Activated naive CD8-positive, alpha-beta T cell treated with anti-CD3 and anti-CD28 coated beads for 36 hours (primary cell): ENCODE data around the gene HSF2BP. TPM values are rescaled to one million over a fixed set of nuclear protein-coding genes. Genes with fewer than 3 reads are reported as not detected.
"Not testable (repeated sequence)": the region's sequence is repeated elsewhere in the genome, so short reads cannot be mapped to it uniquely, and the experiment has no call there.

Experiments used
- DNase-seq: peaks from one replicate; pipeline ENCODE4 v3.0.0; 2021
- H3K27ac Mint-ChIP-seq: one replicate; pipeline ENCODE4 v1.8.0; 2022; ENCODE audit warnings: mild to moderate bottlenecking, moderate library complexity, mixed read lengths
- H3K27me3 Mint-ChIP-seq: one replicate; pipeline ENCODE4 v1.8.0; 2022; ENCODE audit warnings: mild to moderate bottlenecking, mixed read lengths
- H3K36me3 Mint-ChIP-seq: one replicate; pipeline ENCODE4 v1.8.0; 2021; ENCODE audit warnings: mild to moderate bottlenecking, mixed read lengths
- H3K4me1 Mint-ChIP-seq: one replicate; pipeline ENCODE4 v1.8.0; 2021; ENCODE audit warnings: mixed read lengths
- H3K4me3 Mint-ChIP-seq: one replicate; pipeline ENCODE4 v1.8.0; 2022; ENCODE audit warnings: mild to moderate bottlenecking, moderate library complexity, mixed read lengths
- H3K9me3 Mint-ChIP-seq: one replicate; pipeline ENCODE4 v1.8.0; 2022; ENCODE audit warnings: mixed read lengths
- total RNA-seq, 2 experiments: library from RNA; stranded (reverse); gene quantifications; one replicate each; pipeline ENCODE4 v1.2.3, GENCODE V29; 2021

HSF2BP gene
- total RNA-seq, 2 experiments from 2014 or later, result 0.68 to 1.2 TPM

- DNase-seq, result no peak
- peaks cover 2% of the 10 kb centered on the region for H3K4me1 Mint-ChIP-seq
- H3K27me3 Mint-ChIP-seq, result no peaks in the 10 kb centered on the region
- peaks cover 10% of the 10 kb centered on the region for H3K36me3 Mint-ChIP-seq
- H3K9me3 Mint-ChIP-seq, result peaks cover 10% of the 10 kb centered on the region
- no peak overlapping the region for H3K4me3 Mint-ChIP-seq
- H3K27ac Mint-ChIP-seq, result no peak overlapping the region
These were observed 36.5 kb downstream of the HSF2BP start for GRCh38 chr21:43622796-43623195.

GRCh38 chr21:43619856-43620255 lies 39.4 kb downstream of the HSF2BP start:
- peaks cover 10% of the 10 kb centered on the region for H3K36me3 Mint-ChIP-seq
- H3K9me3 Mint-ChIP-seq, result peaks cover 10% of the 10 kb centered on the region
- no peaks in the 10 kb centered on the region for H3K27me3 Mint-ChIP-seq
- H3K27ac Mint-ChIP-seq, result no peak overlapping the region
- H3K4me1 Mint-ChIP-seq, result peaks cover 2% of the 10 kb centered on the region
- DNase-seq, result no peak
- no peak overlapping the region for H3K4me3 Mint-ChIP-seq

- Mint-ChIP-seq H3K27ac (no peak overlapping the region), H3K36me3 (peaks cover 10% of the 10 kb centered on the region), H3K4me3 (no peak overlapping the region), H3K9me3 (peaks cover 10% of the 10 kb centered on the region), H3K27me3 (no peaks in the 10 kb centered on the region), H3K4me1 (peaks cover 2% of the 10 kb centered on the region)
- no peak for DNase-seq
These were observed 39.9 kb downstream of the HSF2BP start for GRCh38 chr21:43619344-43619743.

- H3K4me3 Mint-ChIP-seq, result no peak overlapping the region
- peaks cover 10% of the 10 kb centered on the region for H3K9me3 Mint-ChIP-seq
- no peak overlapping the region for H3K27ac Mint-ChIP-seq
- peaks cover 10% of the 10 kb centered on the region for H3K36me3 Mint-ChIP-seq
- no peaks in the 10 kb centered on the region for H3K27me3 Mint-ChIP-seq
- DNase-seq, result no peak
- H3K4me1 Mint-ChIP-seq, result peaks cover 2% of the 10 kb centered on the region
These were observed 40.3 kb downstream of the HSF2BP start for GRCh38 chr21:43618940-43619339.

- not testable (repeated sequence) for H3K4me3 Mint-ChIP-seq, H3K27me3 Mint-ChIP-seq, H3K27ac Mint-ChIP-seq
These were observed 42.4 kb downstream of the HSF2BP start for GRCh38 chr21:43616861-43617260.

GRCh38 chr21:43614839-43615238 lies 44.4 kb downstream of the HSF2BP start:
- H3K4me3 Mint-ChIP-seq, result no peak overlapping the region
- H3K9me3 Mint-ChIP-seq, result peaks cover under 1% of the 10 kb centered on the region
- DNase-seq, result no peak
- no peaks in the 10 kb centered on the region for H3K27me3 Mint-ChIP-seq
- H3K4me1 Mint-ChIP-seq, result peaks cover 3% of the 10 kb centered on the region
- H3K27ac Mint-ChIP-seq, result no peak overlapping the region
- peaks cover 4% of the 10 kb centered on the region for H3K36me3 Mint-ChIP-seq

More at GRCh38 chr21:43616861-43617260, 42.4 kb downstream of the HSF2BP start:
- DNase-seq, H3K9me3 Mint-ChIP-seq, H3K4me1 Mint-ChIP-seq: not testable (repeated sequence)
- H3K36me3 Mint-ChIP-seq, result peaks cover 10% of the 10 kb centered on the region

- Mint-ChIP-seq H3K36me3 (no peaks in the 10 kb centered on the region), H3K27ac (no peak overlapping the region), H3K4me1 (peaks cover 3% of the 10 kb centered on the region), H3K4me3 (no peak overlapping the region), H3K27me3 (no peaks in the 10 kb centered on the region), H3K9me3 (no peaks in the 10 kb centered on the region)
- no peak for DNase-seq
These were observed 45.3 kb downstream of the HSF2BP start for GRCh38 chr21:43613755-43614638.

- Mint-ChIP-seq H3K27me3 (no peaks in the 10 kb centered on the region), H3K27ac (no peak overlapping the region), H3K4me1 (peaks cover 3% of the 10 kb centered on the region), H3K4me3 (no peak overlapping the region), H3K9me3 (no peaks in the 10 kb centered on the region), H3K36me3 (no peaks in the 10 kb centered on the region)
- peak; percentile 27 for DNase-seq
These were observed 47.5 kb downstream of the HSF2BP start for GRCh38 chr21:43611598-43612369.

- Mint-ChIP-seq H3K27ac (no peak overlapping the region), H3K4me3 (no peak overlapping the region), H3K9me3 (no peaks in the 10 kb centered on the region)
These were observed 49.6 kb downstream of the HSF2BP start for GRCh38 chr21:43609501-43610340.

GRCh38 chr21:43608664-43609063 lies 50.6 kb downstream of the HSF2BP start:
- Mint-ChIP-seq H3K9me3 (no peaks in the 10 kb centered on the region), H3K36me3 (no peaks in the 10 kb centered on the region), H3K4me3 (no peak overlapping the region), H3K27ac (no peak overlapping the region), H3K27me3 (no peaks in the 10 kb centered on the region), H3K4me1 (peaks cover under 1% of the 10 kb centered on the region)
- DNase-seq, result no peak

More at GRCh38 chr21:43609501-43610340, 49.6 kb downstream of the HSF2BP start:
- H3K27me3 Mint-ChIP-seq, result no peaks in the 10 kb centered on the region
- DNase-seq, result no peak
- no peaks in the 10 kb centered on the region for H3K36me3 Mint-ChIP-seq
- H3K4me1 Mint-ChIP-seq, result peaks cover 3% of the 10 kb centered on the region

- Mint-ChIP-seq H3K36me3 (no peaks in the 10 kb centered on the region), H3K4me3 (no peak overlapping the region), H3K27ac (no peak overlapping the region), H3K27me3 (no peaks in the 10 kb centered on the region), H3K9me3 (no peaks in the 10 kb centered on the region), H3K4me1 (no peaks in the 10 kb centered on the region)
- no peak for DNase-seq
These were observed 51.1 kb downstream of the HSF2BP start for GRCh38 chr21:43608225-43608624.

GRCh38 chr21:43605320-43606215 lies 53.7 kb downstream of the HSF2BP start:
- Mint-ChIP-seq H3K27me3 (no peaks in the 10 kb centered on the region), H3K4me1 (peaks cover 5% of the 10 kb centered on the region)

GRCh38 chr21:43604505-43605204 lies 54.6 kb downstream of the HSF2BP start:
- Mint-ChIP-seq H3K27me3 (no peaks in the 10 kb centered on the region), H3K36me3 (no peaks in the 10 kb centered on the region), H3K27ac (no peak overlapping the region), H3K4me1 (peaks cover 5% of the 10 kb centered on the region), H3K4me3 (no peak overlapping the region), H3K9me3 (no peaks in the 10 kb centered on the region)
- DNase-seq, result no peak

More at GRCh38 chr21:43605320-43606215, 53.7 kb downstream of the HSF2BP start:
- Mint-ChIP-seq H3K4me3 (no peak overlapping the region), H3K36me3 (no peaks in the 10 kb centered on the region), H3K27ac (no peak overlapping the region), H3K9me3 (no peaks in the 10 kb centered on the region)
- DNase-seq, result no peak
